Choroid plexus epithelial cell (primary cell): ENCODE results near the gene AGPAT3.

Experiments used
- DNase-seq: peaks from one replicate; pipeline ENCODE4 v3.0.0-alpha.2; 2010; ENCODE audit warnings: low read depth
- H3K4me3 ChIP-seq: 2 replicates; pipeline ENCODE4 v1.5.1; 2011; ENCODE audit warnings: low read depth, mild to moderate bottlenecking, control low read depth, low read length, moderate library complexity
- TF ChIP-seq, protein P1 (sequence below): conservative IDR thresholded peaks from 2 replicates; pipeline ENCODE4 v1.5.1; 2011; ENCODE audit warnings: low read depth, mild to moderate bottlenecking, control low read depth, inconsistent platforms, low read length, moderate library complexity

Gene AGPAT3

DNA sequence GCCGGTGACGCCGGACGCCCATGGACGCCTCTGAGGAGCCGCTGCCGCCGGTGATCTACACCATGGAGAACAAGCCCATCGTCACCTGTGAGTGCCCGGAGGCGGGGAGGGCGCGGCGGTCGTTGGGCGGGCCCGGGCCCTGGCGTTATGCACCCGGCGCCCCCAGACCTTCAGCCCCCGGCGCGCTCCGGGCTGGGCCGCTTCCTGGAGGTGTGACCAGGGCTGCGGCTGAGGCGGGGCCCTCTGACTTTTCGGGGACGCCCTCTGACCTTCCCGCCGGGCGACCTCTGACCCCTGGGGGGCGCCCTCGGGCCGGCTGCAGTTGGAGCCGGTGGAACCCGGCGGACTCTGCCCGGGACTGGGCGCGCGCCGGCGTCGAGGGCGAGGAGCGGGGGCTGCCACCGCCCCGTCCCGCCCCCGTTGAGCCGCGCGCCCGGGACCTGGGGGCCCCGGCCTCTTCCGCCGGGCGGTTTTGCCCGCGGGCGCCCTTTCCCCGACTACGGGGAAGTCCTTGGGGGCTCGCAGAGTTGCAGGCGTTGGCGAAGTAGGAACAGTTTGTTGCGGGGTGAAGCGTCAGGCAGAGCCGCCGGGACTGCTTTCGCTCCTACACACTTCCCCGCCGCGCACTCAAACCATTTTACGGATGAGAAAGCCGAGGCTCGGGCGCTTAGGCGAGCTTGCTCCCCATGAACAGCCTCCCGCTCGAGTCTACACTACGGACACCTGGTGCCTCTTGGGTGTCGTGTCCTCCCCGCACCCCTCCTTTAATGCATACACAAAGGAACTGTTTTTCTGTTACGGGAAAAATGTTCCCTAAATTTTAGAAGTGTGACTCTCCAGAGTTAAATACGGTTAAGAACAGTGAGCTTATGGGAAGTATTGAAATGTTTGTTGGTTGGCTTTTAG is 147.7 kb downstream of the AGPAT3 start:
- TF ChIP-seq, protein P1, sequence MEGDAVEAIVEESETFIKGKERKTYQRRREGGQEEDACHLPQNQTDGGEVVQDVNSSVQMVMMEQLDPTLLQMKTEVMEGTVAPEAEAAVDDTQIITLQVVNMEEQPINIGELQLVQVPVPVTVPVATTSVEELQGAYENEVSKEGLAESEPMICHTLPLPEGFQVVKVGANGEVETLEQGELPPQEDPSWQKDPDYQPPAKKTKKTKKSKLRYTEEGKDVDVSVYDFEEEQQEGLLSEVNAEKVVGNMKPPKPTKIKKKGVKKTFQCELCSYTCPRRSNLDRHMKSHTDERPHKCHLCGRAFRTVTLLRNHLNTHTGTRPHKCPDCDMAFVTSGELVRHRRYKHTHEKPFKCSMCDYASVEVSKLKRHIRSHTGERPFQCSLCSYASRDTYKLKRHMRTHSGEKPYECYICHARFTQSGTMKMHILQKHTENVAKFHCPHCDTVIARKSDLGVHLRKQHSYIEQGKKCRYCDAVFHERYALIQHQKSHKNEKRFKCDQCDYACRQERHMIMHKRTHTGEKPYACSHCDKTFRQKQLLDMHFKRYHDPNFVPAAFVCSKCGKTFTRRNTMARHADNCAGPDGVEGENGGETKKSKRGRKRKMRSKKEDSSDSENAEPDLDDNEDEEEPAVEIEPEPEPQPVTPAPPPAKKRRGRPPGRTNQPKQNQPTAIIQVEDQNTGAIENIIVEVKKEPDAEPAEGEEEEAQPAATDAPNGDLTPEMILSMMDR = no peak
- DNase-seq = peak; percentile 42
- H3K4me3 ChIP-seq = peak overlapping the region; percentile 84

GRCh38 chr21:44013380-44014088 is 148.5 kb downstream of the AGPAT3 start:
- peak; percentile 48 for DNase-seq
- H3K4me3 ChIP-seq = peak overlapping the region; percentile 84
- TF ChIP-seq, protein P1 = peak; percentile 26

GRCh38 chr21:44017601-44018000 is 152.6 kb downstream of the AGPAT3 start:
- TF ChIP-seq, protein P1 = no peak
- no peak for DNase-seq
- no peak overlapping the region for H3K4me3 ChIP-seq

- DNase-seq = no peak
- no peak overlapping the region for H3K4me3 ChIP-seq
- TF ChIP-seq, protein P1 = no peak
Observed at GRCh38 chr21:44018127-44018526, 153.1 kb downstream of the AGPAT3 start.

GRCh38 chr21:44018813-44019567 is 154.0 kb downstream of the AGPAT3 start:
- DNase-seq = no peak

DNA sequence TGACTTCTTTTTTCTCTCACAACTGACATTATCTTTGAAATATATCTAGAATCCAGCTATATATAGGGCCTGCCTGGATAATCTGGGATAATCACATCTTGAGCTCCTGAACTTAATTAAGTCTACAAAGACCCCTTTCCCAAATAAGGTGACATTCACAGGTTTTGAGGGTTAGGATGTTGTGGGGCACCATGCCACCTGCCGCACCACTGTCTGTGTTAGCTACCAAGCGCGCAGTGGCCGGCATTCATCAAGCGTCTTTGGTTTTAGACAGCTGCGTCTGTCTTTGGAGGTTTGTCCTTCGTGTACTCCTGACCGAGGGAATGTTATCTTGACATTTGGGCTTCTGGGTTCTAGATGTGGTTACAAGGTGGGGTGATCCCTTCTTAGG is 154.5 kb downstream of the AGPAT3 start:
- no peak for DNase-seq
- TF ChIP-seq, protein P1 = no peak
- no peak overlapping the region for H3K4me3 ChIP-seq

More at GRCh38 chr21:44018813-44019567, 154.0 kb downstream of the AGPAT3 start:
- H3K4me3 ChIP-seq = no peak overlapping the region
- TF ChIP-seq, protein P1 = no peak
